Kidney tubule cell (primary cell): ENCODE results near the gene ICOS.
"Not testable (repeated sequence)": the region's sequence is repeated elsewhere in the genome, so short reads cannot be mapped to it uniquely, and the experiment has no call there.

Experiments used
- DNase-seq: peaks from one replicate; pipeline ENCODE4 v3.0.0-alpha.2; 2018; ENCODE audit warnings: low spot score

Gene ICOS

DNA sequence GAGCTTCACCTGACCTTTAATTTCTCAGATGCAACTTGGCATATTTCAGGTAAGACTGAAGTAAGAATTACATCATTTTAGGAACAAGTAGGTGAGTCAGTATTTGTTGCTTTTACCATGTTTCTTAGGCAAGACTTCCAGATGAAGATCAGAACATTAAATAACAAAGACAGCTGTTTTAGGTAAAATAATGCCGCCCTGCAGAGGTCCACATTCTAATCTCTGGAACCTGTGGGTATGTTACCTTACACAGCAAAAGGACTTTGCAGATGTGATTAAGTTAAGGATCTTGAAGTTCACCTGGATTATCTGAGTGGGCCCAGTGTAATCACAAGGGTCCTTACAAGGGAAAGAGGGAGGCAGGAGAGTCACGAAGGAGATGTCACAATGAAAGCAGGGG is 39.3 kb downstream of the ICOS start:
- DNase-seq: no peak

GRCh38 chr2:203982276-203982675 is 45.7 kb downstream of the ICOS start:
- no peak for DNase-seq

GRCh38 chr2:203983064-203983715 is 46.6 kb downstream of the ICOS start:
- no peak for DNase-seq

- not testable (repeated sequence) for DNase-seq
These were observed 49.4 kb downstream of the ICOS start for GRCh38 chr2:203985978-203986377.

GRCh38 chr2:203987959-203988358 is 51.4 kb downstream of the ICOS start:
- DNase-seq: no peak

DNA sequence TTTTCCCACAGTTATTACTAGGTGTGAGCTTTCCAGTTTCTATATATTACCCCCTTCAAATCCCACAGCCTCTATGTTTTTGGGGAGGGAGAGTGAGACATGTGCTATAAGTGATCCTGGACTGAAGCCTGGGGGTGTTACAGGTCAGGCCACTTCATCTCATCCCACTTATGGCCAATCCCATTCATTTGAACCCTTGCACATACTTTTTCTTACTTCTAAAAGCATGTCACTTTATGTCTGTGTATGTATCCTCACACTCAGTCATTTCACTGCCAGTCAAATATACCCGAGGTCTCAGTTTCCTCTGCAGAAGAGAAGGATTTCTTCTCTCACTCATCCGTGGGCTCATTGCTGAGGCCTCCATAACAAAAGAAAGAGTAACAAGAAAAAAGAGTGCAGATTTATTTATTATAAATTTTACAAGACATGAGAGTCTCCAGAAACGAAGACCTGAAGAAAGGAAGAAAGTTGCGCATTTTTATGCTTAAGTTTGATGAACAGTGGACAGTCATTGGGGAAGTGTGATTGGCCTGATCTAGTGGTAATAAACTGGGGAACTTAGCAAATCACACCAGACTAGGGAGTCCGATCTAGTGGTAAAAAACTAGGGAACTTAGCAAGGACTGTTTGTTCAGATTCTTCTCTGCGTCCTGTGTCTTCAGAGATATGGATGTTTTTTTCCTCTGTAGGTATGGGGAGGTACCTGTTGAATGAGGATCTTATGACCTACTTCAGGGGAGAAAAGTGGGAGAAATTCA is 52.1 kb downstream of the ICOS start:
- no peak for DNase-seq

GRCh38 chr2:203989521-203989920 is 53.0 kb downstream of the ICOS start:
- no peak for DNase-seq

DNA sequence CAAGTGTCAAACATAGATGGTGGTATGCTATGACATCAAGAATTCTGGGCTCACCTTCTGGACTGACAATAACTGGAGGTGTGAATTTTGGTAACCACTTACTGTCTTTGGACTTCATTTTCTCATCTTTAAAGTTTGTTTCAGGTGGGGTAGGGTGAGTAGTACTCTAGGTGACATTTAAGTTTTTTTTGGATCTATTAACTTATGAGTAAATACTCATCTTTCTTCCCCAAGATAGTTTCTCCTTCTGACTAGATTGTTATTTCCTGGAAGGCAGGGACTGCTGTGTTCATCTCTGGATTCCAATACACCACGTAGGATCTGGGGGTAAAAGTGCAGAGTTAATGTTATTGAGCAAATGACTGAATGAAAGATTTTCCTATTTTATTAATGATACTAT is 55.9 kb downstream of the ICOS start:
- DNase-seq: no peak

- no peak for DNase-seq
These were observed 56.4 kb downstream of the ICOS start for GRCh38 chr2:203993011-203993410.

DNA sequence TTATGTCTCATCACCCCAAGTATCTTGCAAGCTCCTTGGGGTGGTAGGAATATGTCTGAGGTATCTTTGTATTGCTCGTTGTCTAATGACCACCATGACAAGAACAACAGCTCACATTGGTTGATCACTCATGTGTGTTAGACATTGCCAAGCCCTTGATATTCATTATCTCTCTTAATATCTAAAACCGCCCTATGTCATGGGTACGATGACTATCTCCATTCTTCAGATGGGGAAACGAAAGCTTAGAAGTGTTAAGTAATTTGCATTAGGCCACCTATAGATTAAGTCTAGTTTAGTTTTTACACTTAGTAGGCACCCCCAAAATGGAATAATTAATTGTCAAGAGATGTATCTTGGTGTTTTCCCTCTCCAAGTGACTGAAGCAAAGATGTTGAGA is 57.0 kb downstream of the ICOS start:
- DNase-seq: no peak

GRCh38 chr2:203994735-203995134 is 58.2 kb downstream of the ICOS start:
- DNase-seq: no peak

DNA sequence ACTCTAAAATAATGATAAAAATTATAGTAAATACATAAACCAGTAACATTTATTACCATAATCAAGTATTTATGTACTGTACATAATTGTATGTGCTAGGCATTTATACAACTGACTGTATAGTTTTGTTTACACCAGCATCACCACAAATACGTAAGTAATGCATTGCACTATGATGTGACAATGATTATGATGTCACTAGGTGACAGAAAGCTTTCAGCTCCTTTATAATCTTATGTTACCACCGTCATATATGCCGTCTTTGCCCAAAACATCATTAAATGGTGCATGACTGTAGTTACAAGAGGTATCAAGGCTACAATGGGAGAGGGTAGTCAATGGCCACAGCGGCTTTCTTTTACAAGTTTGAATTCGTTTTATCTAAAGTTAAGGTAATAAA is 60.1 kb downstream of the ICOS start:
- DNase-seq: no peak

GRCh38 chr2:203997481-203997880 is 60.9 kb downstream of the ICOS start:
- no peak for DNase-seq

GRCh38 chr2:203997980-203998809 is 61.6 kb downstream of the ICOS start:
- no peak for DNase-seq

DNA sequence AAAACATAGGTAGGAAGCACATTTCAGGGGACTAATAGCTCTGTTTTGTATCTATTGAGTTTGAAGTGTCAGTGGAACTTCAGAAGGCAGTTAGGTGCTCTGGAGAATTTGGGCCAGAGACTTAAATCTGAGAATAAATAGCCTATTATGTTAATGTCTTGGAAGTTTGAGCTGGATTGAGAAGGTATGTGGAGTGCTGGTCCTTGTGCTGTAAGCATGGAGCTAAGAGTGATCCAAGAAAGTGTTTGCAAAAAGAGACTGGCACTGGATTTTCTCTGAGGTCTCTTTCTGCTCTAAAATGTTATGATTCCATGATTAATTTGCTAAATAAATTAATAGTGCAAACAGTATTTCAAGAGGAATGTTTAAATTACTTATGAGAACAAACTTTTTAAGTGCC is 63.3 kb downstream of the ICOS start:
- DNase-seq: no peak

GRCh38 chr2:204000446-204000845 is 63.9 kb downstream of the ICOS start:
- DNase-seq: no peak

GRCh38 chr2:204003276-204003990 is 66.9 kb downstream of the ICOS start:
- no peak for DNase-seq

- no peak for DNase-seq
These were observed 68.3 kb downstream of the ICOS start for GRCh38 chr2:204004912-204005311.

DNA sequence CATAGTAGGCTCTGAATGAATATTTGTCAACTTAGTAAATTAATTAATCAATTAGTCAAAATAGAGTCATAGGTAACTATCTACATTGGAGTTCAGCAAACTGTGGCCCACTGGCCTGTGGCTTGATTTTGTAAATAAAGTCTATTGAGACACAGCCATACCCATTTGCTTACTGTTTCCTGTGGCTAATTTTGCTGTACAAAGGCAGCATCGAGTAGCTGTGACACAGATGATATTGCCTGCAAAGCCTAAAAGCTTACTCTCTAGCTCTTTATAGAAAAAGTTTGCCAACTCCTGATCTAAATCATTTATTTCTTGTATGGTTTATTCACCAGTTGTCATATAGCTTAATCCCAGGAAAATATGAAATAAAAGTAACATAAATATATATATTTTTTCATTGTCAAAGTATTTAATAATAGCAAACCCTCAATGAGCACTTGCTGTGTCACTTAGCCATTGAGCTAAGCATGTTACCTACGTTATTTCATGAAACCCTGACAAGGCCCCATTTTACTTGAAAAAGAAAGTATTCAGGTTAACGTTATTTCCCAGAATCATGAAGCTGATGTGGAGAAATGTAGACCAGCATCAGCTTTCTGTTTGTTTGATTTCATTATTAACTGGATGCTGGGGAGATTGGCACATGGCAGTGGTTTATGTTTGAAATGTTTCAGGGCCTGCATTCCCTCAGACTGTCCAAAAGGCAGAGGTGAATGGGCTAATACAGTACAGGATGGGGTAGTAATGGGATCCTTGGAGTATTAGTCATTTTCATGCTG is 69.6 kb downstream of the ICOS start:
- no peak for DNase-seq

DNA sequence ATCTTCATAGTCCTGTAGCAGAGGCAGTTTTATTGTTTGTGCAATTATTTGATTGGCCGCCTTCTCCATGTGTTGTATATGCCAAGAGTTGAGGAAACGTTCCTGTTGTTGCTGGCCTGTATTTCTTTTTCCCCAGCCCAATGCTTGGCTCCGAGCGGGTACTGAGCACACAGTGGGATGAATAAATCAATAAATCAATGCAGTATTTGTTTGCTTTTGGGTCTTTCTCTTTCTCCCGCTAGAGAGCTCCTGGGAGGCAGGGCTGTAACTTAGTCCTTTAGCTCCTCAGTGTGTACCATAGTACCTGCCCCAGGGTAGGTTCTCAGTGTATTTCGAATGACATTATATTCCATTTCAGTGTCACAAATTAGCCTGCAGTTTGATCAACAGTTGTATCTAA is 71.8 kb downstream of the ICOS start:
- no peak for DNase-seq
